B cell (primary cell): Measurements from ENCODE around the gene LRRC72.

Experiments used
- CTCF ChIP-seq: fragments of 200-600 bp; IDR thresholded peaks from one replicate; pipeline ENCODE4 v1.8.0; 2022; ENCODE audit warnings: antibody characterized with exemption, mild to moderate bottlenecking
- EZH2 ChIP-seq: IDR thresholded peaks from 2 replicates; pipeline ENCODE4 v1.6.1; 2012; ENCODE audit warnings: borderline replicate concordance, low read depth, mild to moderate bottlenecking, moderate library complexity, low read length; ENCODE audit not compliant: insufficient read depth, poor library complexity, severe bottlenecking

GRCh38 chr7:16571941-16572340 is 45.3 kb downstream of the LRRC72 start:
- TF ChIP-seq CTCF, result no peak
- no peak for TF ChIP-seq EZH2
